H1 (cell line): ENCODE results near the gene B3GALT5. TPM values are rescaled to one million over a fixed set of nuclear protein-coding genes. Genes with fewer than 3 reads are reported as not detected.

ENCODE experiments used
- CTCF ChIA-PET: fragments of 300-600 bp; sonication (Branson Sonifier 250); formaldehyde crosslinking; loops from one replicate; lab custom pipeline; 2021; ENCODE audit not compliant: partially characterized antibody; lab: Charles Lee
- POLR2A ChIA-PET: fragments of 300-600 bp; sonication (Branson Sonifier 250); formaldehyde crosslinking; loops from one replicate; lab custom pipeline; 2021; ENCODE audit warnings: inconsistent platforms; ENCODE audit not compliant: partially characterized antibody; lab: Charles Lee
- DNase-seq, 2 experiments: peaks; one replicate each; pipeline versions ENCODE4 v3.0.0 to v3.0.0-alpha.2; 2010 to 2022; ENCODE audit warnings: low spot score in 2 of 2, low read depth in 1 of 2, mixed read lengths in 1 of 2
- FAIRE-seq: peaks from 2 replicates; lab custom pipeline; 2011; peaks lifted over from hg19 to GRCh38; lab: Jason Lieb, UNC
- H2AFZ ChIP-seq: 2 replicates; pipeline ENCODE4 v1.8.1; 2012; ENCODE audit warnings: low read length, inconsistent platforms
- H2AK5ac ChIP-seq: 2 replicates; pipeline ENCODE4 v1.6.1; 2013; ENCODE audit warnings: low read depth, low read length
- H2BK120ac ChIP-seq: replicated peaks from 2 replicates; pipeline ENCODE3; 2013; ENCODE audit warnings: low read depth, low read length, inconsistent platforms
- H2BK12ac ChIP-seq: 2 replicates; pipeline ENCODE4 v1.6.1; 2013; ENCODE audit warnings: low read depth, low read length
- H2BK15ac ChIP-seq: 2 replicates; pipeline ENCODE4 v1.6.1; 2013; ENCODE audit warnings: low read length
- H2BK20ac ChIP-seq: 2 replicates; pipeline ENCODE4 v1.6.1; 2013; ENCODE audit warnings: low read length
- H2BK5ac ChIP-seq: 2 replicates; pipeline ENCODE4 v1.6.1; 2013; ENCODE audit warnings: low read depth, low read length
- H3K14ac ChIP-seq: 2 replicates; pipeline ENCODE4 v1.6.1; 2013; ENCODE audit warnings: inconsistent platforms; ENCODE audit not compliant: insufficient read length
- H3K18ac ChIP-seq: 2 replicates; pipeline ENCODE4 v1.6.1; 2013; ENCODE audit warnings: low read length; ENCODE audit errors: extremely low read depth
- H3K23ac ChIP-seq: 2 replicates; pipeline ENCODE4 v1.6.1; 2013; ENCODE audit warnings: inconsistent platforms; ENCODE audit not compliant: insufficient read length
- H3K23me2 ChIP-seq: 2 replicates; pipeline ENCODE4 v1.6.1; 2013; ENCODE audit warnings: low read depth, low read length
- H3K27ac ChIP-seq: 2 replicates; pipeline ENCODE4 v1.6.1; 2011; ENCODE audit warnings: low read depth, low read length, inconsistent platforms
- H3K27me3 ChIP-seq, 4 experiments: replicated peaks in 1 of 4; 1 replicate in 1 of 4; 2 replicates in 3 of 4; pipeline versions ENCODE4 v1.6.1 to v1.8.1; 2011 to 2013; ENCODE audit warnings: low read length in 3 of 4, mild to moderate bottlenecking in 3 of 4, inconsistent platforms in 2 of 4, mixed read lengths in 2 of 4, moderate library complexity in 1 of 4; ENCODE audit not compliant: control insufficient read depth in 3 of 4, insufficient read depth in 3 of 4; ENCODE audit errors: extremely low read depth in 1 of 4
- H3K36me3 ChIP-seq, 4 experiments: 2 replicates each; pipeline versions ENCODE4 v1.6.1 to v1.8.1; 2011 to 2013; ENCODE audit warnings: mild to moderate bottlenecking in 4 of 4, low read length in 3 of 4, moderate library complexity in 2 of 4, control low read depth in 1 of 4, inconsistent platforms in 1 of 4; ENCODE audit not compliant: insufficient read depth in 4 of 4, control insufficient read depth in 2 of 4
- H3K4ac ChIP-seq: replicated peaks from 2 replicates; pipeline ENCODE3; 2013; ENCODE audit warnings: low read length, low read depth, mixed read lengths, inconsistent platforms; ENCODE audit not compliant: insufficient read length
- H3K4me1 ChIP-seq, 4 experiments: replicated peaks in 1 of 4; 1 replicate in 1 of 4; 2 replicates in 3 of 4; pipeline versions ENCODE4 v1.6.1 to v1.8.1; 2011 to 2013; ENCODE audit warnings: low read length in 3 of 4, inconsistent platforms in 2 of 4, mixed read lengths in 1 of 4; ENCODE audit not compliant: insufficient read depth in 4 of 4, control insufficient read depth in 3 of 4
- H3K4me2 ChIP-seq, 2 experiments: 2 replicates each; pipeline versions ENCODE4 v1.6.1 to v1.8.1; 2011 to 2013; ENCODE audit warnings: low read depth in 2 of 2, low read length in 2 of 2, control low read depth in 1 of 2, inconsistent platforms in 1 of 2, mild to moderate bottlenecking in 1 of 2; ENCODE audit not compliant: insufficient read depth in 1 of 2
- H3K4me3 ChIP-seq, 4 experiments: fragments of 200-600, 300-600 bp in 1 of 4; sonication (generic), shearing (Covaris generic), sonication (Bioruptor Twin) in 1 of 4; 2 replicates each; pipeline versions ENCODE4 v1.5.1 to v1.8.1; 2011 to 2016; ENCODE audit warnings: low read length in 4 of 4, low read depth in 3 of 4, control low read depth in 2 of 4, inconsistent platforms in 2 of 4, mild to moderate bottlenecking in 2 of 4, mixed read lengths in 1 of 4, moderate library complexity in 1 of 4; ENCODE audit not compliant: insufficient read depth in 2 of 4; ENCODE audit errors: extremely low read depth in 1 of 4
- H3K56ac ChIP-seq: replicated peaks from 2 replicates; pipeline ENCODE3; 2013; ENCODE audit warnings: low read depth, mild to moderate bottlenecking, mixed read lengths, low read length, inconsistent platforms; ENCODE audit not compliant: insufficient read length
- H3K79me1 ChIP-seq: 2 replicates; pipeline ENCODE4 v1.6.1; 2013; ENCODE audit warnings: low read depth, low read length, control low read depth
- H3K79me2 ChIP-seq, 2 experiments: 2 replicates each; pipeline versions ENCODE4 v1.6.1 to v1.8.1; 2012 to 2013; ENCODE audit warnings: low read length in 2 of 2, mild to moderate bottlenecking in 2 of 2, inconsistent platforms in 1 of 2; ENCODE audit not compliant: insufficient read depth in 2 of 2, control insufficient read depth in 1 of 2
- H3K9ac ChIP-seq, 4 experiments: replicated peaks in 1 of 4; 1 replicate in 1 of 4; 2 replicates in 3 of 4; pipeline versions ENCODE4 v1.6.1 to v1.8.1; 2011 to 2013; ENCODE audit warnings: low read depth in 3 of 4, low read length in 3 of 4, control low read depth in 2 of 4, mild to moderate bottlenecking in 2 of 4, moderate library complexity in 2 of 4, inconsistent platforms in 1 of 4; ENCODE audit errors: extremely low read depth in 1 of 4
- H3K9me3 ChIP-seq, 2 experiments: 2 replicates each; pipeline versions ENCODE4 v1.6.1 to v1.8.1; 2012 to 2013; ENCODE audit warnings: mild to moderate bottlenecking in 2 of 2, moderate library complexity in 2 of 2, control low read depth in 1 of 2, inconsistent platforms in 1 of 2, low read depth in 1 of 2, low read length in 1 of 2, mixed read lengths in 1 of 2; ENCODE audit not compliant: insufficient read depth in 2 of 2
- H4K20me1 ChIP-seq, 2 experiments: replicated peaks in 1 of 2; 2 replicates each; pipeline versions ENCODE3 to v1.8.1; 2011 to 2013; ENCODE audit warnings: inconsistent platforms in 2 of 2, low read length in 2 of 2, mild to moderate bottlenecking in 1 of 2; ENCODE audit not compliant: insufficient read depth in 2 of 2, control insufficient read depth in 1 of 2
- H4K5ac ChIP-seq: 2 replicates; pipeline ENCODE4 v1.6.1; 2013; ENCODE audit warnings: low read length, low read depth, mixed read lengths, inconsistent platforms; ENCODE audit not compliant: insufficient read length
- H4K8ac ChIP-seq: 2 replicates; pipeline ENCODE4 v1.8.0; 2013; ENCODE audit warnings: mild to moderate bottlenecking, moderate library complexity, low read length, inconsistent platforms; ENCODE audit not compliant: insufficient read depth; ENCODE audit errors: extremely low read depth
- H4K91ac ChIP-seq: replicated peaks from 2 replicates; pipeline ENCODE3; 2013; ENCODE audit warnings: low read length, mixed read lengths, inconsistent platforms; ENCODE audit not compliant: insufficient read length
- ASH2L ChIP-seq: fragments of 200-600, 300-600 bp; sonication (generic); IDR thresholded peaks from one replicate; pipeline ENCODE4 v1.7.1; 2017; ENCODE audit warnings: low read length
- CEBPB ChIP-seq: IDR thresholded peaks from 2 replicates; pipeline ENCODE4 v1.6.1; 2012; ENCODE audit warnings: low read depth, low read length
- TAF1 ChIP-seq: IDR thresholded peaks from 2 replicates; pipeline ENCODE4 v1.6.1; 2011; ENCODE audit warnings: mild to moderate bottlenecking, low read depth, low read length
- TBP ChIP-seq: IDR thresholded peaks from 2 replicates; pipeline ENCODE4 v1.6.1; 2011; ENCODE audit warnings: low read depth, low read length, improper control_type of control experiment
- TEAD4 ChIP-seq: IDR thresholded peaks from 2 replicates; pipeline ENCODE4 v1.6.1; 2012; ENCODE audit warnings: low read depth, low read length, inconsistent platforms, mixed read lengths
- WGBS, 2 experiments: shearing (Covaris generic) in 1 of 2; methylation state at CpG; one replicate each; pipeline versions ENCODE4 v1.1.6 to v1.1.7; 2013 to 2015; ENCODE audit warnings: low lambda C conversion rate in 2 of 2, mixed read lengths in 2 of 2, inconsistent platforms in 1 of 2, low coverage in 1 of 2, missing lambda C conversion rate in 1 of 2; ENCODE audit not compliant: insufficient replicate concordance in 2 of 2, insufficient coverage in 1 of 2, insufficient read length in 1 of 2; ENCODE audit errors: extremely low coverage in 1 of 2, missing lambda C conversion rate in 1 of 2; 5-methylcytosine and 5-hydroxymethylcytosine counted together
- long read RNA-seq, 2 experiments: library from RNA in 1 of 2; library from capped mRNA in 1 of 2; stranded (forward); transcript quantifications; one replicate each; pipeline ENCODE4 v2.0.0, GENCODE V29; 2021; ENCODE audit warnings: inconsistent platforms in 1 of 2
- polyA minus RNA-seq, 3 experiments: library from RNA; depleted of rRNA, polyadenylated mRNA; stranded (reverse); fragments of >200 nt; gene quantifications; 1 replicate in 2 of 3; 2 replicates in 1 of 3; pipeline ENCODE4 v1.2.3, GENCODE V29; 2011
- polyA plus RNA-seq, 7 experiments: library from polyadenylated mRNA; depleted of rRNA in 3 of 7; stranded (reverse) in 5 of 7; unstranded in 2 of 7; fragments of >200 nt in 5 of 7; fragments of 200-250 nt in 2 of 7; gene quantifications; 1 replicate in 5 of 7; 2 replicates in 1 of 7; 4 replicates in 1 of 7; pipeline versions ENCODE4 v1.2.1 to v1.2.3, GENCODE V29; 2011 to 2013; ENCODE audit warnings: missing spikeins in 2 of 7, mixed read lengths in 2 of 7
- total RNA-seq: library from RNA; stranded (reverse); fragmentation: NEBNext Ultra II Directional; extraction: Animal tissue kit (Norgen Biotek cat#: 25700); gene quantifications from 2 replicates; pipeline ENCODE4 v1.2.1, GENCODE V29; 2021
- TF ChIP-seq, protein P1 (sequence below): IDR thresholded peaks from 2 replicates; pipeline ENCODE4 v1.6.1; 2012; ENCODE audit warnings: inconsistent platforms

B3GALT5 gene, protein sequence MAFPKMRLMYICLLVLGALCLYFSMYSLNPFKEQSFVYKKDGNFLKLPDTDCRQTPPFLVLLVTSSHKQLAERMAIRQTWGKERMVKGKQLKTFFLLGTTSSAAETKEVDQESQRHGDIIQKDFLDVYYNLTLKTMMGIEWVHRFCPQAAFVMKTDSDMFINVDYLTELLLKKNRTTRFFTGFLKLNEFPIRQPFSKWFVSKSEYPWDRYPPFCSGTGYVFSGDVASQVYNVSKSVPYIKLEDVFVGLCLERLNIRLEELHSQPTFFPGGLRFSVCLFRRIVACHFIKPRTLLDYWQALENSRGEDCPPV
- 23.8 and 25.1 TPM in 2 replicates for total RNA-seq
- 11.9 and 12.4 TPM in 2 replicates for polyA plus RNA-seq (2011; rRNA removed)
- 9.7 TPM for polyA plus RNA-seq (2011; cell fraction: cytosol; rRNA removed)
- 25.2 TPM for polyA plus RNA-seq (2011; cell fraction: nucleus; rRNA removed)
- 9.9 to 15.2 TPM (median 12.4 TPM) in 4 replicates for polyA plus RNA-seq (2012, experiment 1 of 2)
- polyA plus RNA-seq (2012, experiment 2 of 2) = 1.6 TPM
- polyA plus RNA-seq (2013, experiment 1 of 2) = 19.2 TPM
- 18.8 TPM for polyA plus RNA-seq (2013, experiment 2 of 2)
- polyA minus RNA-seq (2011; rRNA and poly(A)+ RNA removed) = 47.8 and 63.7 TPM in 2 replicates
- 24.7 TPM for polyA minus RNA-seq (2011; cell fraction: cytosol; rRNA and poly(A)+ RNA removed)
- 38.0 TPM for polyA minus RNA-seq (2011; cell fraction: nucleus; rRNA and poly(A)+ RNA removed)
- long read RNA-seq, experiment 1, partial matches to known transcripts = 0 of 3 reads
- long read RNA-seq, experiment 1, other reads (novel, unspliced or antisense) = 3 of 3 reads
- long read RNA-seq, experiment 2, partial matches to known transcripts = 0 of 2 reads
- long read RNA-seq, experiment 2, other reads (novel, unspliced or antisense) = 2 of 2 reads

GRCh38 chr21:39612233-39613040 lies at the start of gene B3GALT5:
Gene B3GALT5, plus strand, starts transcription at chr21:39612940. Its CDS starts 47,620 bp downstream, at chr21:39660560.
- H2BK12ac ChIP-seq = peak within 1 kb of the TSS; percentile 89; the same call in 1 of the 2 replicates
- H3K4me3 ChIP-seq = peak within 1 kb of the TSS; percentile 58 to 90 (median 90)
- peak within 1 kb of the TSS; percentile 51 for H2BK20ac ChIP-seq
- peak within 1 kb of the TSS; percentile 77 for H4K91ac ChIP-seq
- H3K56ac ChIP-seq = no peak within 1 kb of the TSS
- peaks cover 10 to 28% (median 16%) of the 10 kb centered on the region in 4 experiments for H3K4me1 ChIP-seq
- H3K4me2 ChIP-seq = peak within 1 kb of the TSS; percentile 84 to 88
- peaks cover 2 to 44% (median 24%) of the 10 kb centered on the region in 4 experiments; a peak in 7 of 8 replicates for H3K36me3 ChIP-seq
- peak within 1 kb of the TSS; percentile 89 for H3K18ac ChIP-seq
- H3K23me2 ChIP-seq = peaks cover 17% of the 10 kb centered on the region
- H3K23ac ChIP-seq = no peak within 1 kb of the TSS
- DNase-seq (peak; percentile 33 to 80), FAIRE-seq (no peak)
- peak within 1 kb of the TSS; percentile 93; the same call in 1 of the 2 replicates for H2BK5ac ChIP-seq
- H2BK120ac ChIP-seq = peak within 1 kb of the TSS; percentile 47
- peak within 1 kb of the TSS; percentile 35; the same call in 1 of the 2 replicates for H4K8ac ChIP-seq
- peak within 1 kb of the TSS; percentile 61 for H4K5ac ChIP-seq
- no peak within 1 kb of the TSS; the same call in 1 of the 2 replicates for H3K27ac ChIP-seq
- CTCF ChIA-PET = interaction anchor here (1.1 to 1.2 kb wide), 2 partner anchors 95 to 103 kb away, joined by 3 to 6 read pairs; no protein-coding TSS in a partner anchor
- H2BK15ac ChIP-seq = 0 out of 2 replicates have a peak within 1 kb of the TSS, but pooled peaks have one; percentile 50
- H2AK5ac ChIP-seq = peak within 1 kb of the TSS; percentile 33
- POLR2A ChIA-PET = interaction anchor here (0.7 to 16.0 kb wide), 8 partner anchors 8 to 76 kb away, joined by 3 to 222 read pairs (median 5); no protein-coding TSS in a partner anchor
- peaks cover 4% of the 10 kb centered on the region; the same call in 1 of the 2 replicates for H3K79me1 ChIP-seq
- H3K79me2 ChIP-seq = peaks cover 13 to 70% of the 10 kb centered on the region in 2 experiments
- H3K9me3 ChIP-seq = no peaks in the 10 kb centered on the region
- 3% methylated on average over 25 of the region's 63 CpGs; no CpG with 5 or more reads in 1 of the 2 experiments for WGBS, 2 experiments
- H3K27me3 ChIP-seq = no peaks in the 10 kb centered on the region
- peak within 1 kb of the TSS; percentile 48 for H3K4ac ChIP-seq
- peak within 1 kb of the TSS; percentile 6 for H3K14ac ChIP-seq
- H3K9ac ChIP-seq = peak within 1 kb of the TSS; percentile 46 to 77 (median 52)
- H2AFZ ChIP-seq = no peak within 1 kb of the TSS
- H4K20me1 ChIP-seq = no peaks in the 10 kb centered on the region
- peak; percentile 45; the same call in 1 of the 2 replicates for TF ChIP-seq TEAD4
- TF ChIP-seq, protein P1, sequence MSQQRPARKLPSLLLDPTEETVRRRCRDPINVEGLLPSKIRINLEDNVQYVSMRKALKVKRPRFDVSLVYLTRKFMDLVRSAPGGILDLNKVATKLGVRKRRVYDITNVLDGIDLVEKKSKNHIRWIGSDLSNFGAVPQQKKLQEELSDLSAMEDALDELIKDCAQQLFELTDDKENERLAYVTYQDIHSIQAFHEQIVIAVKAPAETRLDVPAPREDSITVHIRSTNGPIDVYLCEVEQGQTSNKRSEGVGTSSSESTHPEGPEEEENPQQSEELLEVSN = peak; percentile 8; the same call in 1 of the 2 replicates
- TF ChIP-seq TBP = peak; percentile 48; the same call in 1 of the 2 replicates
- TF ChIP-seq CEBPB = no peak
- peak; percentile 38 for TF ChIP-seq ASH2L
- peak; percentile 66 for TF ChIP-seq TAF1
